GM10266 (cell line): ENCODE measurements around the gene TMEM150B.

Experiments
- DNase-seq: peaks from one replicate; pipeline ENCODE4 v3.0.0; 2012; ENCODE audit errors: extremely low spot score
- CTCF ChIP-seq: IDR thresholded peaks from 2 replicates; pipeline ENCODE4 v1.5.1; 2012; ENCODE audit warnings: mild to moderate bottlenecking, low read depth; ENCODE audit not compliant: control insufficient read depth, insufficient read depth; ENCODE audit errors: missing control alignments

TMEM150B gene

GRCh38 chr19:55278391-55279135, 46.6 kb downstream of the TMEM150B start:
- DNase-seq = no peak
- no peak for TF ChIP-seq CTCF

DNA sequence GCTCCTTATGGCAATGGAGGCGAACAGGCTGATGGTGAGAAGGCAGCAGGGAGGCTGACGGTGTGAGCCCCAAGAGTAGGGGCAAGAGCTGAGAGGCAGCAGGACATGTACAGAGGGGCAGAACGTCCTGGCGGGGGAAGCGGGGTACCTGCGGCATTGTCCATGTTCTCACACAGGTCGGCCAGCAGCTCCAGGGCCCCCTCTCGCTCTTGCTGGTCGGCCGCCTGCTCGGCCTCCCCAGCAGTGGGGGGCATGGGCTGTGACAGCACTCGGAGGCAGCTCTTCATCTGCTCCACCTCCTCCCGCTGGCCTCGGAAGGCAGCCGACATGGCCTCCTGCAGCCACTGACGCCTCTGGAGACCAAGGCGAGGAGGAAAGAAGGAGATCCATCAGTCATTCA, 47.6 kb downstream of the TMEM150B start:
- no peak for TF ChIP-seq CTCF
- no peak for DNase-seq

DNA sequence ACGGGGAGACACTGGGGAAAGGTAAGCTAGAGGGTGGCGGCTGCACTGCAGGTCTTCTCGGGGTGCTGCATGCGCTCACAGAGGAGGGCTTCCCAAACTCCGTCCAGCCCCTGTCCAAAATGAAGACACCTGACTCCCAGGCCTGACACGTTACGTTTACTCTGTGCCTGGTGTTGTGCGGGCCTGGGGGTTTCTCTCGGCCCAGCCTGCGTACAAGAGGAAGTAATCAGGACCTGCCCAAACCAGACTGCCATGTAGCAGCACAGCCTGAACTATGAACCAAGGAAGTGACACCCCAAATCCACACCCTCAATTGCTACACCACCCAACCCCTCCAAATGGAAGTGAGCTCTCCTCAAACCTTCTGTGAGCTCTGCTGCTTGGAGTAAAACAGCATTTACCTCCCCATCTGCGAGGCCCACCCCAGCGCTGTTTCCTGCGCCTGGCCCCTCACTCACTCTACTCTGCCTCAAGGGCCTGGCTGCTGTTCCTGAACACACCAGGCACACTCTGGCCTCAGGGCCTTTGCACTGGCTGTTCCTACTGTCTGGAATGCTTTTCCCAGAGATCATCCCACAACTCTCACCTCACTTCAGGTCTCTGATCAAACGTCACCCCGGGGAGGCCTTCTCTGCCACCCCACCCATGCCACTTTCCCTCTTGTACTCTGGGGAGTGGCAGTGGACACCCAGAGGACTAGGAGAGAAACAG, 48.3 kb downstream of the TMEM150B start:
- DNase-seq = no peak
- no peak for TF ChIP-seq CTCF

DNA sequence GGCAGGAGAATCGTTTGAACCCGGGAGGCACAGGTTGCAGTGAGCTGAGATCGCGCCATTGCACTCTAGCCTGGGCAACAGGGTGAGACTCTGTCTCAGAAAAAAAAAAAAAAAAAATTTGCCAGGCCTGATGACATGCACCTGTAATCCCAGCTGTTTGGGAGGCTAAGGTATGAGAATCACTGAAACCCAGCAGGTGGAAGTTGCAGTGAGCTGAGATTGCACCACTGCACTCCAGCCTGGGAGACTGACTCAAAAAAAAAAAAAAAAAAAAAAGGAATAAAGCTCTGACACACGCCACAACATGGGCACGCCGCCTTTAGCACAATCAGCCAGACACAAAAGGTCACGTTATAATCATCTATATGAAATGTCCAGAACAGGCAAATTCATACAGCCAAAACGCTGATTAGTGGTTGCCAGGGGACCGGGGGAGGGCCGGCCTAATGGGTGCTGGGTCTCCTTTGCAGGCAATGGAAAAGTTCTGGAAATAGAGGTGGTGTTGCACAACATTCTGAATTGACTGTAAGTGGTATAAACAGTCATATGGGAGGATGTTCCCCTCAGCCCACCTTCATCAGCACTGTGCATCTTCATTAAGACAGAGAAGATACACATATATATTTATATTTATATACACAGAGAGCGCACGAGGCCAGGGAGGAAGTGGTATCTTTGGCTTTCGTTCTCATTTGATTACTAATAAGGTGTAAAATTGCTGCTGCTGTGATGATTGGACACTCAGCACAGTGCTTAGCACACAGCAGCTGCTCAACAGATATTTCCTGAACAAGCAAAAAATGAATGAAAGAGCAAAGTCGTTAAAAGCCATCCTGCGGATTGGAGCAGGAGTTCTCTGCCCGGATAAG, 49.1 kb downstream of the TMEM150B start:
- DNase-seq = peak; percentile 80
- no peak for TF ChIP-seq CTCF

DNA sequence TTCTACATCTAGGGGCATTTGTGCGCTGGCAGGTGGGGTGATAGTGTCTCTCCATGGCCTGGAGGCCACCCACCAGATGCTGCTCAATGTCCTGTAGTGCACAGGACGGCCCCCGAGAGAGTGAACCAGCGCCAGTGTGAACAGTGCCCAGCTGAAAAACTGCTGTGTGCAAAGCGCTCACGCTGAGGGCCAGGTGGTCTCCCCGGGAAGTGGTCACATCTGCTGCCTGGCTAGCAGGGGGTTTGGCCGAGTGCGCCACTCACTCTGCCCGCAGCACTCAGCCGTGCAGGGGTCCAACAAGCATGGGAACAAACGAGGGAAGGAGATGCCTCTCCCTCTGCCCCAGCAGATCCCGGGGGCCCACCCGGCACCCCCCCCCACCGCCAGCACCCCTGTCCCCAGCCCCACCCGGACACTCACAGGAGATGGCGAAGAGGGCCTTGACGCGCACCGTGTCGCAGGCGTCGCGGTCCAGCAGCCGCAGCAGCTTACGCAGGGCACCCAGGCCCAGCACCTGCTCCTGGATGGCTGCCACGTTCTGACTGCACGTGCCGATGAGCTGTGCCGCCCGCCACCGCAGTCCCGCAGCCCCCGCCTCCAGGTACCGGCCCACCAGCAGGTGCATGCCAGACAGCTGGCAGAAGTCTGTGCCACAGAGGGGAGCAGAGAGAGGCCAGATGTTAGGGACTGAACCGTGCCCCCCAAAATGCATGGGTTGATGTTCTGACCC, 51.0 kb downstream of the TMEM150B start:
- no peak for DNase-seq
- no peak for TF ChIP-seq CTCF

DNA sequence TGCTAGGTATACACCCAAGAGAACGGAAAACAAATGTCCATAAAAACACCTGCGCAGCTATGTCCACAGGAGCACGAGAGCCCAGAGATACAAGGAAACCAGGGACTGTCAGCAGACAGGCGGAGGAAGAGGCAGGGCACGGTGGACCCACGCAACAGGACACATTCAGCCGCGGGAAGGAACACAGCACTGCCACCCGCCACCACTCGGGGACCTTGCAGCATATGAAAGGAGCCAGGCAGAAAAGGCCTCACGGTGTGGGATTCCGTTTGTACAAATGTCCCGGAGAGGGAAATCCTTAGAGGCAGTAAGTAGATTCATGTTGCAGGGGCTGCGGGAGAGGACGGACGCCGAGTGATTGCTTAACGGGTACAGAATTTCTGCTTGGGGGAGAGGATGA, 53.0 kb downstream of the TMEM150B start:
- TF ChIP-seq CTCF = no peak
- no peak for DNase-seq
